Activated CD4-positive, CD25-positive, alpha-beta regulatory T cell (primary cell): ENCODE results near the gene RADIL.
A peak's percentile ranks its signal among the peaks of the same experiment; 100 is the strongest.
"Not testable (repeated sequence)": the region's sequence is repeated elsewhere in the genome, so short reads cannot be mapped to it uniquely, and the experiment has no call there.

ENCODE experiments used
- DNase-seq, 4 experiments: peaks; one replicate each; lab custom pipeline; 2025; lab: John Stamatoyannopoulos, UW

Gene RADIL, protein sequence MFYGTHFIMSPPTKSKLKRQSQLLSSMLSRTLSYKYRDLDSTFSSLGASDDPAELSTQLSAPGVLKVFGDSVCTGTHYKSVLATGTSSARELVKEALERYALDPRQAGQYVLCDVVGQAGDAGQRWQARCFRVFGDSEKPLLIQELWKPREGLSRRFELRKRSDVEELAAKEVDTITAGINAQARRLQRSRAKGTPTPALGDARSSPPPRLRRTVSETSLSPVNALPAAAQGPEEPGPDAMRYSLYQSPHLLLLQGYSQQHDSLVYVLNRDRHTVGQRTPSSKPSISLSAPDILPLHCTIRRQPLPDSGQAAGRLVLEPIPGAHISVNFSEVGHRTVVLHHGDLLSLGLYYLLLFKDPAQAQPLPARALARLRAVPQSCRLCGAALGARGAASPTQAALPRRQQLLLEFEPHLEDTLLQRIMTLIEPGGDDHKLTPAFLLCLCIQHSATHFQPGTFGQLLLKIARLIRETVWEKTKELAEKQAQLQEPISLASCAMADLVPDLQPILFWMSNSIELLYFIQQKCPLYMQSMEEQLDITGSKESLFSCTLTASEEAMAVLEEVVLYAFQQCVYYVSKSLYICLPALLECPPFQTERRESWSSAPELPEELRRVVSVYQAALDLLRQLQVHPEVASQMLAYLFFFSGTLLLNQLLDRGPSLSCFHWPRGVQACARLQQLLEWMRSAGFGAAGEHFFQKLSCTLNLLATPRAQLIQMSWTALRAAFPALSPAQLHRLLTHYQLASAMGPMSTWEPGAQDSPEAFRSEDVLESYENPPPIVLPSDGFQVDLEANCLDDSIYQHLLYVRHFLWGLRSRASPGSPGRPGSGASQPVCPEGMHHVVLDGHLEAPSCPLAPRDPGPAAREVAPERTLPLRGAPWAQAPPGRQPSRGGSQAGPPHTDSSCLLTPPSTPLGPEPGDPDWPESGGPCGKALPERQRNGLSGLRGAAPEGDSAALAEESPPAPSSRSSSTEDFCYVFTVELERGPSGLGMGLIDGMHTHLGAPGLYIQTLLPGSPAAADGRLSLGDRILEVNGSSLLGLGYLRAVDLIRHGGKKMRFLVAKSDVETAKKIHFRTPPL

DNA sequence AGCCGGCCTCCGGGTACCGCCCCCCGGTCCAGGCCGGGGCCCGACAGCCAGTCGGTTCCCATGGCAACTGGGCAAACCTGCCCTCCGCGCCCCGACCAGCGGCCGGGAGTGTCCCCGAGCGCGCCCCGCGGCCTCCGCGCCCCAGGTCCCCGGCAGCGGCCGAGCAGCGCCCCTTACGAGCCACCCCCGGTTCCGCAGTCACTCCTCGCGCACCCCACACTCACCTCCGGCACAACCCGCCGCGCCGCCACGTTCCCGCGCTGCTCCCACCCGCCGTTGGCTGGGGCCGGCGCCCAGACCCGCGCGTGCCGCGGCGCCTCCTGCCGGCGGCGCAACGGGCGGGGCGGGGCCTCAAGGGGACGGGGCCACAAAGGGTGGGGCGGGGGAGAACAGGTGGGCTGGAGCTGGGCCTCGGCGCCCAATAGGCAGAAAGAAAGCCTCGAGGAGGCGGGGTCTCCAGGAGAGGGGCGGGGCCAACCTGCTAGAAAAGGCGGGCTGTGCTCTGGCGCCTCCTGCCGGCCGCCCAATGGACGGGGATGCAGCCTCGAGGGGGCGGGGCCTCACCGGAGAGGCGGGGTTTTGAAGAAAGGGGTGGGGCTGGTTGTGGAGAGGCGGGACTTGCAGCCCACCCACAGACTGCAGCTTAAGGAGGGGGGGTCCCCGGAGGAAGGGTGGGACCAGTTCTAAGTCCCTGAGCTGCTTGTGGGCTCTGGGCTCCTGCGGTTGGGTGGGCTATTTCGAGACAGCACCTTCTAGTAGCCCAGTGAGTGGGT lies at the start of gene RADIL:
Gene RADIL, minus strand, starts transcription at position 345 of the 773 bp plus-strand sequence. CDS start 5,577 bp downstream, outside the sequence.
- DNase-seq, result peak; percentile 23 to 75 (median 42)

DNA sequence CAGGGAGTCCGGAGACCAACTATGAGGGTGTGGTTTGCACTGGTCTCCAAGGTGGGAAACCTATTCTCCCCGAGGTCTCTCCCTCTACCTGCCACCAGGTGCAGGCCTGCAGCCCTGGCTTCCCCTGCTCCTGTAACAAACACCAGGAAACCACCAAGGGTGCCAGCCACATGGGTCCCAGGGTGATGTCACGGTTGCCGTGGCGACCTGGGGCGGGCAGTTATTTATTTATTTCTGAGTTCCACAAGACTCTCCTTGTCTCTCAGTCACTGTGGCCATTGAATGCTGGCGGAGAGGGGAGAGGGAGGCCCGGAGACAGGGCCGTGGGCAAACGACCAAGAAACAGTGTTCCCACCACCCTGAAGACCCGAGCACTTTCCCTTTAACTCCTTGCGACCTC lies 48.4 kb upstream of the RADIL start:
- DNase-seq, result no peak

DNA sequence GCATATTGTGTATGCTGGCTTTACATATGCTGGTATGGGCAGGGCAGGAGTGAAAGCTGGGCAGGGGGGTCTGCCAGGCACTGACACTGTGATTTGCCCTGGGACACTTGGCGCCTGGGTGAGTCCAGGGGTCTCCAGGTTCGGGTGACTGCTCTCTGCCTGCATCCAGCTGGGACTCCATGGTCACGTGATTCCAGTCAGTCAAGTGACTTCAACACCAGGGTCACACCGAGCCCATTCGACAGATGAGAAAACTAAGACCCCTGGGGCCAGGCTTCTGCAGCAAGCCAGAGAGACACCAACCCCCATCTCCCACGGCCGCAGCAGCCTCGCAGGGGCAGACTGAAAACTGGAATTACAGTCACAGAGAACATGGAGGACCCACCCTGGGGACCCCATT lies 45.5 kb upstream of the RADIL start:
- DNase-seq, result no peak

DNA sequence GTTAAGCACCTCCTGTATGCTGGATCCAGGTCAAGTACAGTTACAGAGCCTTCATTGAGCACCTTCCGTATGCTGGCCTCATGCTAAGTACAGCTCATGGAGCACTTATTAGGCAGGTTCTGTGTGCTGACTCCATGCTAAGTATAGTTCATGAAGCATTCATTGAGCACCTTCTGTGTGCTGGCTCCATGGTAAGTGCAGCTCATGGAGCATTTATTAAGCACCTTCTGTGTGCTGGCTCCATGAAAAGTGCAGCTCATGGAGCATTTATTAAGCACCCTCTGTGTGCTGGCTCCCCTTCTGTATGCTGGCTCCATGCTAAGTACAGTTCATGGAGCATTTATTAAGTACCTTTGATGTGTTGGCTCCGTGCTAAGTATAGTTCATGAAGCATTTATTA lies 44.9 kb upstream of the RADIL start:
- no peak for DNase-seq

DNA sequence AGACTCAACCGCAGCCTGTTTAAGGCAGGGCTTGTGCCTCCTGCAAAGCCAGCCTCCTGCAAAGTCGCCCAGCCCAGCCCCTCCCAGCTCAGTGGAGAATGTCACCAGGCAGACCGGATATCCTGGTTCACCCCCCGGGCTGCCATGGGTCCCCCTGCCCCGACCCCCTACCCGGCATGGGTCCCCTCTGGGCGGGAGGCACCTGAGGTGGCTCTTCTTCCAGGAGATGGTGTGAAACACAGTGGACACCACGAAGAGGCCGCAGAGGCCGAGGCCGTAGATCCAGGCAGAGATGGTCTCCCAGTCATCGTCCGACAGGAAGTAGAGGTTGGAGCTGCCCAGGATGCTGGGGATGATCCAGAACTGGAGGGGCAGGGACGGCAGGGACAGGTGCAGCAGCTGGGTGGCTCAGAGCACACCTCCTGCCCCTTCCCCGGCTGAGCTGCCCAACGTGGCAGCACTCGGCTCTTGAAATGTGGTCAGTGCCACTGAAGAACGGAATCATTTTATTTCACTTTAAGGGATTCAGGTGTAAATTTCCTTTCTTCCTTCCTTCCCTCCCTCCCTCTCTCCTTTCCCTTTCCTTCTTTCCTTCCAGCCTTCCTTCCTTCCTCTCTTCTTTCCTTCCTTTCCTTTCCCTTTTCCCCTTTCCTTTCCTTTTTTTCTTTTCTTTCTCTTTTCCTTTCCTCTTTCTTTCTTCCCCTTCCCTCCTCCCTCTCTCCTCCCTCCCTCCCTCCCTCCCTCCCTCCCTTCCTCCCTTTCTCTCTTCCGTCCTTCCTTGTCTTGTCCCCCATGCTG lies 36.7 kb upstream of the RADIL start:
- DNase-seq, result no peak

DNA sequence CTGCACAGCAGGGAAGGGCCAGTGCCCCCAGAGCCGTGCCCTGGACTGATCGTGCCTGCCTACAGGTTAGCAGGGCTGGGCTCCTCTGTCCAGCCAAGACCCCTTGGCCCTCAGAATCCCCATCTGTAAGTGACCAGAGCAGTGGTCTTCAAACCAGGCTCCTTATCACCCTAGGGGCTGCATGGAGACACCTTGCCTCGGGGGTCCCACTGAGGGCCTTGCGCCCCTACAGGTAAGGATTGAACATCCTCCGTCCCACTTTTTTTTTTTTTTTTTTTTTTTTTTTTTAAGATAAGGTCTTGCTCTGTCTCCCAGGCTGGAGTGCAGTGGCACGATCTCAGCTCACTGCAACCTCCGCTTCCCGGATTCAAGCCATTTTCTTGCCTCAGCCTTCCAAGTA lies 32.6 kb upstream of the RADIL start:
- DNase-seq, result no peak

DNA sequence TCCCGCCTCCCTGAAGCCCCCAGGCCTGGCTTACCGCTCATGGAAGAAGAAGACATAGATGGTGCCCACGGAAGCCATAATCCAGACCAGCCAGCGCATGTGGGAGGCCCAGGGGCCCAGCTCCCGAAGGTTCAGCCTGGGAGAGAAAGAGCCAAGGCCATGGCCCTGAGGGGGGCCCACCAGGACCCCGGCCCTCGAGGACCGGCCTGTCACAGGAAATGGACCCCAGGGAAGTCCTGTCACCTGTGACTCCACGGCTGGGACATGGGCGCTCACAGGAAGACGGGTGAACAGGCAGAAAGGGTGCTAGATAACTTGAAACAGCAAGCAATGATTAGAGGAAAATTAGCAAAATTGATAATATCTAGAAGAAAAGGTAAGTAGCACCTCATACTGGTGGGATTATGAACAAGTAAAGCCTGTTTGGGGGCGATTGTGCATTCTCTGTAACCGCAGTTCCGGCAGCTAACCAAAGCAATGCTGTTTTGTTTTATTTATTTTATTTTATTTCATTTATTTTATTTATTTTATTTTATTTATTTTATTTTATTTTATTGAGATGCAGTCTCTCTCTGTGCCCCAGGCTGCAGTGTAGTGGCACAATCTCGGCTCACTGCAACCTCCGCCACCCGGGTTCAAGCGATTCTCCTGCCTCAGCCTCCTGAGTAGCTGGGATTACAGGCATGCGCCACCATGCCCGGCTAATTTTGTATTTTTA lies 27.8 kb upstream of the RADIL start:
- DNase-seq, result no peak

DNA sequence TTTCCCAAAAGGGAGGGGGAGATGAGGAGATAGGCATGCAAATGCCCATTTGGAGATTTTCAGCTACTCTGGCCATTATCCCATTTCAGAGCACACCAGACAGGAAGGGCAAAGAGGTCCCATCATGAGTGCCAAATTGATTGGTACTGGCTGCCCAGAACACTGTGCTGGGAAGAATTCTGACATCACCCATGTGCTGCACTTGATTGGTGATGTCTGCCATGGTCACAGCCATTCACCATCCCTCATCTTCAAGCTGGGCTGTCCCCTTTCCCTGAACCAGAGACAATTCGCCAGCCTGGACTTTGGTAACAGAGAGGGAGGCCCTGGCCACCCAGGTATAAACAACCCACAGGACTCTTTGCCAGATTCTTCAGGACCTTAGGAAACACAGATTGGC lies 23.2 kb upstream of the RADIL start:
- DNase-seq, result no peak

DNA sequence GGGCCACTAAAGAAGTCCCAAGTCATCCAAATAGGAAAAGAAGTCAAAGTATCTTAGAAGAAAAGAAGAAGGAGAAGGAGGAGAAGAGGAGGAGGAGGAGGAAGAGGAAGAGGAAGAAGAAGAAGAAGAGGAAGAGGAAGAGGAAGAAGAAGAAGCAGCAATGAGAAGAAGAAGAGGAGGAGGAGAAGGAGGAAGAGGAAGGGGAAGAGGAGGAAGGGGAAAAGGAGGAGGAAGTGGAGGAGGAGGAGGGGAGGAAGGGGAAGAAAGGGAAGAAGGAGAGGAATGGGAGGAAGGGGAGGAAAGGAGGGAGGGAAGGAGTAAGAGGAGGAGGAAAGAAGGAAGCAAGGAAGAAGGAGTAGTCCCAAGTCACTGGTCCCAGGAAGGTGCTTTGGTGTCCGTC lies 21.7 kb upstream of the RADIL start:
- DNase-seq, result no peak

DNA sequence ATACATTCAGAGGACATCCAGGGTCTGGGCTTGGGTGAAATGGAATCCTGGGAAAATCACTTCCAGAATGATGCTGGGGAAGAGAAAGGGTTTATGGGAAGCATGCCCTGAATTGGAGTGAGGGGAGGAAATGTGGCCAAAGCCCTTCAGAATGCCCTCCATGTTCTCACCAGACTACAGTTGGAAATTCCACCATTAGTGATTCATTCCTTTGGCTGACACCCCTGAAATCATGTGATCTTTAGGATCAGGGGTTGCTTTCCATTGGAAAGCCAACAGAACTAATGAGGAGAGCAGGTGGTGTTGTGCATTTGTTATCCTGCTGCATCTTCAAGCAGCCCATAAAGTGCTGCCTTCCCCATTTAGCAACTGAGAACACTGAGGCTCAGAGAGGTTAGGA lies 20.8 kb upstream of the RADIL start:
- DNase-seq, result no peak

DNA sequence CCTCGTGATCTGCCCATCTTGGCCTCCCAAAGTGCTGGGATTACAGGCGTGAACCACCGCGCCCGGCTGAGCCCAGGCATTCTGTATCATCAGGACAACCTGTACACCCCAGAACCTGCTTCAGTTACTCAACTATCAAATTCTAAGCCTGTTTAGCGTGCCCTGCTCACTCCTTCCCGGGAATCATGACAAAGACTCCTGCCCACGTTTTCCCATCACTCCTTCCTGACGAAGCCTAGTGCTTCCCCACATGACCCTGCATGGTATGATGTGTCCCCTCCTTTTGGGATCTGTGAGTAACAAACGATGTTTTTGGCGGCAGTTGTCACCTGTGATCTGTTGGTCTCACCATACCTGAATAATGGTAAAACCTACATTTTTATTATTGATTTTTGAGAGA lies 12.2 kb upstream of the RADIL start:
- no peak for DNase-seq

DNA sequence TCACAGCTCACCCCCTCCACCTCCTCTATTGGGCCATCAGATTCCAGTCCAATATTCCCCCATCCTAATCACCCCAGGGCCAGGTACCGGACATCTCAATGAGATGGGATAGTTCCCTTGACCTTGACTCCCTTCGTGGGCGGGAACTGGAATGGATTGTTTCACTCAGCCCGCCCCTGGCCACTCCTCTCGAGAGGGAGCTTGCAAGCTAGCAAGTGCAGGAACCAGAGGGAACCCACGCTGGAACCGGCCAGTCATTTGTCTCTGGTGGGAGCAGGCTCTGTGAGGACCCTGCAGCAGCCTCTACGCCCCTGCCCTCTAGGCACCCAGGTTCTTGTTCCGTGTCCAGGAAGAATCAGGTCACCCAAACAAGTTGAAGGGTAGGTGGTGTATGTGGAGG lies 11.0 kb upstream of the RADIL start:
- no peak for DNase-seq

DNA sequence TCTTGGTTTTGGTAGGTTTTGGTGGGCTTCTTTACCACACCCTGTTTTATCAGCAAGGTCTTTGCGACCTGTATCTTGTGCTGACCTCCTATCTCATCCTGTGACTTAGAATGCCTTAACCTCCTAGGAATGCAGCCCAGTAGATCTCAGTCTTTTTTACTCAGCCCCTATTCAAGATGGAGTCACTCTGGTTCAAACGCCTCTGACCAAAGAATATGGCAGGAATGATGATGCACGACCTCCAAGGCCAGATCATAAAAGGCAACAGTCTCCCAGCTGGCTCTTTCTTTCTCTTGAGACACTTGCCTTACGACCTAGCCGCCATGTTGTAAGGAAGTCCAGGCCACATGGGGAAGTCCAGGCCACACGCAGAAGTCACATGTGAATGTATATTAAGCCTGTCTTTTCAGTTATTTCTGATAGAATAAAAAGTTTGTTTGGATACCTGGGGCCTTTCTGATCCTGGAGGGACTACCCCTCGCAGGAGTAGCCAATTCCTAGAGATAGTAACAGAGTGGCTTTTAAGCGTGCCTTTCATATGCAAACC lies 10.5 kb upstream of the RADIL start:
- DNase-seq, result no peak

DNA sequence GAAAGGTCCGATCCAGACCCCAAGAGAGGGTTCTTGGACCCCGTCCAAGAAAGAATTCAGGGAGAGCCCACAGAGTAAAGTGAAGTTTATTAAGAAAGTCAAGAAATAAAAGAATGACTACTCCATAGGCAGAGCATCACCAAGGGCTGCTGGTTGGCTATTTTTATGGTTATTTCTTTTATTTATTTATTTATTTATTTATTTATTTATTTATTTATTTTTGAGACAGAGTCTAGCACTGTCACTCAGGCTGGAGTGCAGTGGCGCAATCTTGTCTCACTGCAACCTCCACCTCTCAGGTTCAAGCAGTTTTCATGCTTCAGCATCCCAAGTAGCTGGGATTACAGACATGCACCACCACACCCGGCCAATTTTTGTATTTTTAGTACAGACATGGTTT lies 9.7 kb upstream of the RADIL start:
- DNase-seq, result not testable (repeated sequence)

DNA sequence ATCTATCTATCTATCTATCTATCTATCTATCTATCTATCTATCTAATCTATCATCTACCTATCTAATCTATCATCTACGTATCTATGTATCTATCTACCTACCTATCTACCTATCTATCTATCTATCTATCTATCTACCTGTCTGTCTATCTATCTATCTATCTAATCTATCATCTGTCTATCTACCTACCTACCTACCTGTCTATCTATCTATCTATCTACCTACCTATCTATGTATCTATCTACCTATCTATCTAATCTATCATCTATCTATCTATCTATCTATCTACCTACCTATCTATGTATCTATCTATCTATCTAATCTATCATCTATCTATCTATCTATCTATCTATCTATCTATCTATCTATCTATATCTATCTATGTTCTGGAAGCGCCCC lies 8.0 kb upstream of the RADIL start:
- DNase-seq, result not testable (repeated sequence)

DNA sequence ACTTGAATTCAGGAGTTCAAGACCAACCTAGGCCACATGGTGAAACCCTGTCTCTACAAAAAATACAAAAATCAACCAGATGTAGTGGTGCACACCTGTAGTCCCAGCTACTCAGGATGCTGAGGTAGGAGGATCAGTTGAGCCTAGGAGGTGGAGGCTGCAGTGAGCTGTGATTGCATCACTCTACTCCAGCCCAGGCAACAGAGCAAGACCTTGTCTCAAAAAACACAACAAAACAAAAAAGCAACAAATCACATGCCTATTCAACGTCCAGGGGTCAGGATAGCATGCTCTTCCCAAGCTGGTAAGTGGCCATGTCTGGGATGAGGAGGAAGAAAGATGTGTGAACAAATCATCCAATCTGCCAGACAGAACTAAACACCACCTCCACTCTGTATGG lies 6.2 kb upstream of the RADIL start:
- no peak for DNase-seq

DNA sequence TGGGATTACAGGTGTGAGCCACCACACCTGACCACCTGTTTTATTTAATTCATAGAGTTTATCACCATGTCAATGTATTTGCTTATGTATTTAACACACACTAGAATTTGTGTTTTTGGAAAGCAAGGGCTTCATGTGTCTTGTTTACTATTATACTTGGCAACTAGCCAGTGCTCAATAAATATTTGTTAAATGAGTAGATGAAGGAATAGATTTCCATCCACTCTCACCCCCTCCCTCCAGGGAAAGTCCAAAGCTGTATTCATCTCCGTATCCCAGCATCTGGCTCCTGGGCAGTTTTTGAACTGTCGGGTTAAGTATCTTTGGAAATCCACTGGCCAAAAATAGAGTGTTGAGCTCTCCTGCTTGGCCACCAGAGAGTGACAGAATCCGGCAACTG lies 4.6 kb upstream of the RADIL start:
- DNase-seq, result no peak

DNA sequence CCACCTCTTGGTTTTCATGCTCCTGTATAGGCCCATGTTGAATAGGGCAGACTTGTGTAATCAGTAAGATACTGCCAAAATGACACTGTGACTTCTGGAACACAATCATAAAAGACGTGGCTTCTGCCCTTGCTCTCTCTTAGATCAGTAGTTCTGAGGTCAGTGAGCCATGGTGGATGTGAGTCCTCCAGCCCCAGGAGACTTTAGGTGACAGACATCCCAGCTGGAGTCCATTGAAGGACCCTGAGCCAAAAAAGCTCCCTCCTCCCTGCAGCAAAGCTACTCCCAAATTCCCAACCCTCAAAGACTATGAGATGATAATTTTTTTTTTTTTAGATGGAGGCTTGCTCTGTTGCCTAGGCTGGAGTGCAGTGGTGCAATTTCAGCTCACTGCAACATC lies 3.2 kb upstream of the RADIL start:
- no peak for DNase-seq

DNA sequence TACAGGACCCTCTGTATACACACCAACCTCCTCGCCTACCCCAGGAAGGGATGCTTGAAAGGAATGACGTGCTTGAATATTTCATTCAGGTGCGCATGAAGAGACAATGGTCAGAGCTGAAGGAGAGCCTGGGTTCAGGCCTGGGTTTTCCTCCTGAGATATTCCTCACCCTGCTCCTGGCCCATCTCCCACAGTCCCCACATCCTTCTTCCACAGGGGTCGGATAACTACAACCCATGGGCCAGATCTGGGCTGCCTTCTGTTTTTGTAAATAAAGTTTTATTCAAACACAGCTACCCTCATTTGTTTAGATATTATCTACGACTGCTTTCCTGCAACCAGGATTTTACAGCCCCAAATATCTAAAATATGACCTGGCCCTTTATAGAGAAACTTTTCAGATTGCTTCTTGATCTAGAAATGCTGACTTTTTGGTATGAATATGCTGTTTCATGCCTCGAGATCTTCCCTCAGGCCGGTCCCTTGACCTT lies 1.8 kb upstream of the RADIL start:
- no peak for DNase-seq

DNA sequence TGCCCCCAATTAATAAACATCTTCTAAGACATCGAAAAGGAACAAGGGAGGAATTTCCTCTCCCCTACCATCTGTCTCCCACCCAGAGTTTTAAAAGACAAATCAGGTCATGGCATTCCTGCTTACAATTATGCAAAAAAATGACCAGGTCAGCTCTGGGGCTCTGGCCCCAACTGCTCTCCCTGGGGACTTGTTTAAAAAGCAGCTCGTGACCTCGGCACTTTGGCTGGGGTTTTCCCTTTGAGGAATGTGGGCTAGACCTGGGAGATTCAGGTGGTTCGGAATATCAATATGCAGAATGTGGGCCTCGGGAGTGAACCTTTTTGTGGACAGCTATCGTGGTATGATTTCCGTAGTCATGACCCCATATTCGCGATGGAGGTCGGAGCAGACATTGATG lies 648 bp upstream of the RADIL start:
- no peak for DNase-seq
